ENCODE measurements around the gene EEIG2. TPM values are rescaled to one million over a fixed set of nuclear protein-coding genes. Genes with fewer than 3 reads are reported as not detected.

EEIG2 gene
- total and polyA plus RNA-seq, 2 of the 13 experiments (the other 11 are each of a cell fraction or from before 2014, with no cell fraction given) = 0.90 to 3.2 TPM

- TF ChIP-seq SATB2 (CRISPR knock-in tag; IDR thresholded peaks at IDR 0.05) (no peak), SIN3A (IDR thresholded peaks at IDR 0.05; ENCODE audit: borderline replicate concordance, low read depth, low read length) (no peak), SPEN (CRISPR knock-in tag; IDR thresholded peaks at IDR 0.05; ENCODE audit: low read depth) (peak; percentile 52; the same call in 1 of the 2 replicates), SIX1 (CRISPR knock-in tag; IDR thresholded peaks at IDR 0.05; ENCODE audit: borderline replicate concordance) (no peak), YEATS4 (CRISPR knock-in tag; IDR thresholded peaks at IDR 0.05; ENCODE audit: borderline replicate concordance) (peak; percentile 54; the same call in 1 of the 2 replicates), ZNF563 (CRISPR knock-in tag; IDR thresholded peaks at IDR 0.05) (peak; percentile 66; the same call in 1 of the 2 replicates), DNMT1 (CRISPR knock-in tag; IDR thresholded peaks at IDR 0.05) (no peak), ZNF280D (CRISPR knock-in tag; IDR thresholded peaks at IDR 0.05) (no peak), TFAP4 (IDR thresholded peaks at IDR 0.05; ENCODE audit: borderline replicate concordance, low read depth) (no peak), HMG20A (CRISPR knock-in tag; IDR thresholded peaks at IDR 0.05; ENCODE audit: borderline replicate concordance) (no peak), SP5 (CRISPR knock-in tag; IDR thresholded peaks at IDR 0.05; ENCODE audit: borderline replicate concordance, low read depth) (peak; percentile 57), SCMH1 (CRISPR knock-in tag; IDR thresholded peaks at IDR 0.05; ENCODE audit: borderline replicate concordance) (no peak), ZNF550 (CRISPR knock-in tag; IDR thresholded peaks at IDR 0.05; ENCODE audit: borderline replicate concordance) (no peak), ARHGAP35 (CRISPR knock-in tag; IDR thresholded peaks at IDR 0.05; ENCODE audit: borderline replicate concordance) (no peak), THAP9 (CRISPR knock-in tag; IDR thresholded peaks at IDR 0.05; ENCODE audit: borderline replicate concordance) (no peak)
- TF ChIP-seq, protein P1, sequence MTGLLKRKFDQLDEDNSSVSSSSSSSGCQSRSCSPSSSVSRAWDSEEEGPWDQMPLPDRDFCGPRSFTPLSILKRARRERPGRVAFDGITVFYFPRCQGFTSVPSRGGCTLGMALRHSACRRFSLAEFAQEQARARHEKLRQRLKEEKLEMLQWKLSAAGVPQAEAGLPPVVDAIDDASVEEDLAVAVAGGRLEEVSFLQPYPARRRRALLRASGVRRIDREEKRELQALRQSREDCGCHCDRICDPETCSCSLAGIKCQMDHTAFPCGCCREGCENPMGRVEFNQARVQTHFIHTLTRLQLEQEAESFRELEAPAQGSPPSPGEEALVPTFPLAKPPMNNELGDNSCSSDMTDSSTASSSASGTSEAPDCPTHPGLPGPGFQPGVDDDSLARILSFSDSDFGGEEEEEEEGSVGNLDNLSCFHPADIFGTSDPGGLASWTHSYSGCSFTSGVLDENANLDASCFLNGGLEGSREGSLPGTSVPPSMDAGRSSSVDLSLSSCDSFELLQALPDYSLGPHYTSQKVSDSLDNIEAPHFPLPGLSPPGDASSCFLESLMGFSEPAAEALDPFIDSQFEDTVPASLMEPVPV (CRISPR knock-in tag; IDR thresholded peaks at IDR 0.05) = no peak
- TF ChIP-seq, protein P2, sequence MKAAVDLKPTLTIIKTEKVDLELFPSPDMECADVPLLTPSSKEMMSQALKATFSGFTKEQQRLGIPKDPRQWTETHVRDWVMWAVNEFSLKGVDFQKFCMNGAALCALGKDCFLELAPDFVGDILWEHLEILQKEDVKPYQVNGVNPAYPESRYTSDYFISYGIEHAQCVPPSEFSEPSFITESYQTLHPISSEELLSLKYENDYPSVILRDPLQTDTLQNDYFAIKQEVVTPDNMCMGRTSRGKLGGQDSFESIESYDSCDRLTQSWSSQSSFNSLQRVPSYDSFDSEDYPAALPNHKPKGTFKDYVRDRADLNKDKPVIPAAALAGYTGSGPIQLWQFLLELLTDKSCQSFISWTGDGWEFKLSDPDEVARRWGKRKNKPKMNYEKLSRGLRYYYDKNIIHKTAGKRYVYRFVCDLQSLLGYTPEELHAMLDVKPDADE (CRISPR knock-in tag; IDR thresholded peaks at IDR 0.05) = no peak
Measured at GRCh38 chr1:108559215-108560186, at the start of gene EEIG2 (continued).
